ENCODE data around the gene IL17RC.
A peak's percentile ranks its signal among the peaks of the same experiment; 100 is the strongest.

The IL17RC gene

DNA sequence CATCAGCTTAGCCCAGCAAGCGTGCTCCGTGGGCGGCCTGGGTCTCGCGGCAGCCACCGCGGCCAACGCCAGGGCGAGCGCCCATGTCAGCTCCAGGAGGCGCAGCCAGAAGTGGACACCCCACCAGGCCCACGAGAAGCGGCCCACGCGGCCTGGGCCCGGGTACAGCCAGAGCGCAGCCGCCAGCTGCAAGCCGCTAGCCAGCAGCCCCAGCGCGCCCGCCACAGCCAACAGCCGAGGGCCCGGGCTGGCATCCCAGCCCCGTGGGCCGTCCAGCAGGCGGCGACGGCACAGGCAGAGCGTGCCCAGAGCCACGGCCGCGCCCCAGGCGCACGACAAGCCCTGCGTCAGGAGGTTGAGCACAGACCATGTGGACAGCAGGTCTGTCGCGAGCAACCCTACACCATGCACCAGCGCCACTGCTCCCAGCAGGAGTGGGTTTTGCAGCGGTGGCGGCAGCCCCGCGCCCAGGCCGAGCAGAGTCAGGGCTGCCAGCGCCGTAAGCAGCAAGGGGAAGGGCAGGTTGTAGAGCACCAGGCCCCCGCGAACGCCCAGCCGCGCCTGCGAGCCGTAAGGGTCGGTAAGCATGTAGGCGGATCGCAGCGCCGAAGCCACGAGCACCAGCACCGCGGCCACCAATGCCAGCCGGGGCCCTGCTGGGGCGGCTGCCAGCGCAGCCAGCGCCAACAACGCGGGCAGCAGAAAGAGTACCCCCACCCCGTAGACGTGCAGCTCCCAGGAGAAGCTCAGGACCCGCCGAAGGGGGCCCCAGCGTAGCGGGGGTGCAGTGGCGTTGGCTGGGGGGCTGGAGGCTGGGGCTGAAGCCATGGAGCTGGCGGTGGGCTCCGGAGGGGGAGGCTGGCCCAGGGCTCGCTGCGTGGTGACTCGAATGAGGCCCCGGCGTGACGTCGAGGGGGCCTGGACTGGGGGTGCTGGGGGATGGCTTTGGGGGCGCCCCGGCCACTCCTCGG lies 30.4 kb downstream of the IL17RC start:
- peak; percentile 78 for DNase-seq

DNA sequence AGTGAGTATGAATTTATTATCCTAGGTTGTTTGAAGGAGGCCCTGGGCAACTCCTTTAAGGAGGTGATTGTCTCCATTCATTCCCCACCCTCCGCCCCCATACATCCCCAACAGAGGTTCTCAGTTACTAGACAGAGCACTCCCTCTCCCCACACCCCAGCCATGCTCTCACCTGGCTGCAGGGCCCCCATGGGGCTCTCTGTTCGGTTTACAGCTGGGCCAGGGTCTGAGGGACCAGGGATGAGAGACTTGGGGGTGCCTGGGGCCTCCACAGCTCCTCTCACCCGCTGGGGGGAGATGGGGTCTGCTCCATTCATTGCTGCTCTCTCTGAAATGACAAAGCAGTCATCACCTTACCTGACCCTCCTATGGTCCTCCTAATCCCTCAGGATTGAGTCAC lies 31.7 kb downstream of the IL17RC start:
- DNase-seq: no peak

DNA sequence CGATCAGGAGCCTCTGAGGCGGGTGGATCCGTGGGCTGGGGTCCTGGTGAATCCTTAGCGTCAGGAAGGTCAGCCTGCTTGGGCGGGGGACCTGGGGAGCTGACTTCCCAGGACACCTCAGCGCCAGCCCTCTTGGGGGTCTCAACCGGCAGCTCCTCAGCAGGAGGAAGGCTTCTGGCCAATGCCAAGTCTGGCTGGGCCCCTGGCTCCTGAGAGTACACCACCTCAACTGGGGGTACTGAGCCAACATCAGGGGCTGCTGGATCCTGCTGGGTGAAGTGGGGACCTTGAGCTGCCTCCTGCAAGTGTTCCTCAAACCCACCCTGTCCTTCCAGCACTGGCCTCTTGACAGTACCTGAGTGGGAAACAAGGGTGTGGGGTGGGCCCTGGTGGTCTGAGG lies 32.2 kb downstream of the IL17RC start:
- DNase-seq: no peak

DNA sequence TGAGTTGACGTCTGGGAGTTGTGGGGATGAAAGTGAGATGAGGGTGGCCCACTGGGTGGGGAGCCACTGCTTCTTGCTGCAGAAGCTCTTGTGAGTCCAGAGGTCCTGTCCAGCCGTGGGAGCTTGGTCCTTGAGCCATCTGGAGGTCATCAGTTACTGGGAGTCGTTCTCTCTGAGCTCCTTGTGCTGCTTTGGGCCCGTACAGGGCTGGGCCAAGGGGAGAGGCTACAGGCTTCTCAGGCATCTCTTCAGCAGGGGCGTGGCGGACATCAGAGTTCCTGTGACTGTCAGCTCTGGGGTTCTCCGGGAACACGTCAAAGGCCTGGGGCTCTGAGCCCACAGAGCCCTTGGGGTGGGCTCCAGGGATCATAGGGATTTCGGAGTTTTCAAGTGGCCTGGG lies 32.7 kb downstream of the IL17RC start:
- DNase-seq: no peak

DNA sequence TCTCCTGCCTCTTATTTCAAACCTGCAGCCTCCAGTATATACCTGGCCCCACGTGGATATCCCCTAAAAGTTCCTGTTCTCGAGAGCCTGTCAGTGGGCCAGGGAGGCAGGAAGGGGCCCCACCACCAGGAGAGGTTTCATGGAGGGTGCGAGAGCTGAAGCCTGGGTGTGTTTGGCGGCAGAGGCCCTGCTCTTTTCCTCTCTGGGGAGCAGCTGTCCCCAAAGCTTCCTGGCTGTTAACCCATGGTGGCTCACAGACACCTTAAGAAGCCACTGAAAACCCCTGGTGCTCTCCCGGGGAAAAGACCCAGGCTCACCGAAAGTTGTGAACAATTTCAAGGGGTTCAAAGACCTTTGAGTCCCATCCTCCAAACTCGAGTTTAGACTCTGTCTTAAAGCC lies 34.2 kb downstream of the IL17RC start:
- DNase-seq: no peak

DNA sequence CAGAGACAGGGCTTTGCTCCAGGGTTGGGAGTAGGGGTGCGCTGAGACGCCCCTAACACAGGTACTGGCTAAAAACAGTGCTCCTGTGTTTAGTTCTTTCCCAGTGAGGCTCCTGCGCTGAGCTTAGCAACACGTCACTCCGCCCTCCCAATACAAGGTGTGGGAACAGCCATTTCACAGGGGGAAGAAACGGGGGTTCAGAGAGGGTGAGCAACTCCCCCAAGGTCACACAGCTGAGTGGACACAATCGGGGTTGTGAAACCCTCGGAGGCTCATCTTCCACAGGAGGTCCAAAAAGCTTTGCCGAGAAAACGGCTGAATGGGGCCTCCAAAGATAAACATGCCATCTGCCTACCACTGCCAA lies 34.7 kb downstream of the IL17RC start:
- no peak for DNase-seq

DNA sequence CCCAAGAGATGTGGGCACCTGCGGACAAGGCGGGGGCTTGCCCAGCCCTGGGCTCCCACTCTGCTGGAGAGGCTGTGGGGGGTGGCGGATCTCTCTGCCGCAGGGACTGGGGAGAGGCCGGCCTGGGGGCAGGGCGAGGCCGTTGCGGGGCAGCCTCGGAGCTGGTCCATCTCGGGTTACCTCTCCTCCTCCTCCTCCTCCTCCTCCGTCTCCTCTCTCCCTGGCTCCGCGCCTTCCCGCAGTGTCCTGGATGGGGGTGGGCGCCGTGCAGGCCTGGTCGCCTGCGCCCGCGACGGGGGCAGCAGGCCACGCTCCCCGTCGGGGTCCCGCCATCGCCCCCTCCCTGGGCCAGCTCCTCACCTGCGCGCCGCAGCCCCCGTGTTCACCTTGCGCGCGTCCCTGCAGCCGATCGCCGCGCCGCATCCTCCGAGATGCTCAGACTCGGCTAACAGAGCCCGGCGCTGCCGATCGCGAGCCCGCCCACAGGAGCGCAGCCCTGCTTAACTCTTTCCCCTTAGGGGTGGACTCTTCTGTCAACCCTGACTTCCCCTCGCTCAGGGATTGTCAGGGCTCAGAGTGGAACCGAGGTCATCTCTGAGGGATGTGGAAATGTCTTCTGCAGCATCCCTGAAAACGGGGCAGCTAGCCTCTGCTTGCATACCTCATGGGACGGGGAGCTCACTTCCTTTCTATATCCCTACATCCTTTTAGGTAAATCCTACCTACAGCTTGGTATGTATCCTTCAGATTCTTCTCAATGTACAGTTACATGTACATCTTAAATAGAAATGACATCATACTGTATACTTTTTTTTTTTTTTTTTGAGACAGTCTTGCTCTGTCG lies 35.3 kb downstream of the IL17RC start, which contains the start of gene PRRT3:
TSS of gene PRRT3 (minus strand) at position 447 of the 844 bp plus-strand sequence. CDS start 2,293 bp downstream, outside the sequence.
- peak; percentile 19 for DNase-seq

DNA sequence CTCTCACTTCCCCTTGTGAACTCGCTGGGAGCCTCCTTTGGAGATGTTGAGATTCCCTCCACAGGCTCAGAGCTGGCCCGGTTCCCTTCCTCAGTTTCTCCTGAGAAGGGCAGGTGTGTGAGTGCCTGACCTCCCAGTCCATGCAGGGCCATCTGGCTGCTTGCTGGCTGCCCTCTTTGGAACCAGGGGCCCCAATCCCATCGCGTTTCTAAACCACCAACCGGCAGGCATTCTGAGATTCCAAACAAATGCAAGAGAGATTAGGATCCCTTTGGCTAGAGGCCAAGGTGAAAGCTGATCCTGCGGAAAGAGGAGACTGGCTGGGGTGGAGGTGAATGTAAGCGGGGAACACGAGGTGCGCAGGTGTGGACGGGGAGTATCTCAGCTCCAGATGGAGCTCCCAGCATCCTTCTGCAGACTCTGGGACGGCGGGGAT lies 38.2 kb downstream of the IL17RC start:
- DNase-seq: no peak

DNA sequence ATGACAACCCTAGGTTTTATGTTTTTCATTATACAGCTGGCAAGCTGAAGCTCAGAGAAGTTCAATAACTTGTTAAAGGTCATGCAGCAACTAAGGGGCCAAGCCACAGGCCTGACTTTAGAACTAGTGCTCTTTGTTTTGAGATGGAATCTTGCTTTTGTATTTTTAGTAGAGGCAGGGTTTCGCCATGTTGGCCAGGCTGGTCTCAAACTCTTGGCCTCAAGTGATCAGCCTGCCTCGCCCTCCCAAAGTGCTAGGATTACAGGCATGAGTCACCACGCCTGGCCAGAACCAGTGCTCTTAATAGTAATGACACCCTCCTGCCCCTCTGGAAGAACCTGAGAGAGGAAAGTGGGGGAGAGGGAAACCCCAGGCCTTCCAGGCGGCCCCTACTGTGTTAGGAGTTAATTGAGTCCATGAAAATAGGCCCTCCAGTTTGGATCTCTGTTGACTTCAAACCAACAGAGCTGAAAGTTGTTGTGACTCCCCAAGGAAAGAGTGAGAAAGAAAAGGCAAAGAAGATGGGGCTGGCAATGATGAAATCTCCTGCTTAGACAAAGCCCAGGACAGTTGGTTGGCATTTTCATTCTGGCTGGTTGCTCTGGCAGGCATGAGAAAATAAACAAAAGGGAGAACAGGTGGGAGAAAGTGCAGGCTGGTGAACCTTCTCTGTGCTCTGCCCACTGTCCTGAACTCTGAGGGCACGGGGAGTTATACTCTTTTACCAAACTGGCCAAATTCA lies 38.9 kb downstream of the IL17RC start:
- no peak for DNase-seq

DNA sequence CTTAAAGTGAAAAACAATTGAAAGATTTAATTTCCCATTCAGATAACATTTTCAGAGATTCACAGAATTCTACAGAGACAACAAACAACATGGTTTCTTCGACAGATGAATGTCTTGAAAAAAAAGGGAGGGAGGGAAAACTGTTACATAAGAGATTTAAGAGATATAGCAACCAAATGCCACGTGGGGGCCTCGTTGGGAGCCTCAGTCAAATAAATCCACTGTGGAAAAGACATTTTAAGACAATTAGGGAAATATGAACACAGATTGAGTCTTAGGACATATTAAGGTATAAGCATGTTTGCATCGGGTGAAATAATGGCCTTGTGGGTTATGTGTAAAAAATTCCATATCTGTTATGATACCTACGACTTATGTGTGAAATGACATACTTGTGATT lies 40.3 kb downstream of the IL17RC start:
- no peak for DNase-seq

DNA sequence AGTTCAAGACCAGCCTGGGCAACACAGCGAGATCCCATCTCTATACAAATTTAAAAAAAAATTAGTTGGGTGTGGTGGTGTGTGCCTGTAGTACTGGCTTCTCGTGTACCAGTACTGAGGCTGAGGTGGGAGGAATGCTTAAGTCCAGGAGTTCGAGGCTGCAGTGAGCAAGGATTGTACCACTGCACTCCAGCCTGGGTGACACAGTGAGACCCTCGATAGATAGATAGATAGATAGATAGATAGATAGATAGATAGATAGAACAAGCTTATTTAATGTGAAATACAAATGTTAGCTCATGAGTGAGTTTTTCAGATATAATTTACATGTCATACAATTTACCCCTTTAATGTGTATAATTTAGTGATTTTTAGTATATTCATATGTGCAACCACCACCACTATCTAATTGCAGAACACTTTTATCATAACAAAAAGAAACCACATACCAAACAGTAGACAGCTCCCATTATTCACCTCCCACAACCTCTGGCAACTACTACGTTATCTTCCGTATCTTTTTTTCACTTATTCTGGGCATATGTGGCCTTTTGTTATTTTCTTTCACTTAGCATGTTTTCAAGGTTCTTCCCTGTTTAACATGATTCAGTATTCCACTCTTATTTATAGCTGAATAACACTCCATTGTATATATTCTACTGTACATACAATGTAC lies 48.4 kb downstream of the IL17RC start:
- no peak for DNase-seq

DNA sequence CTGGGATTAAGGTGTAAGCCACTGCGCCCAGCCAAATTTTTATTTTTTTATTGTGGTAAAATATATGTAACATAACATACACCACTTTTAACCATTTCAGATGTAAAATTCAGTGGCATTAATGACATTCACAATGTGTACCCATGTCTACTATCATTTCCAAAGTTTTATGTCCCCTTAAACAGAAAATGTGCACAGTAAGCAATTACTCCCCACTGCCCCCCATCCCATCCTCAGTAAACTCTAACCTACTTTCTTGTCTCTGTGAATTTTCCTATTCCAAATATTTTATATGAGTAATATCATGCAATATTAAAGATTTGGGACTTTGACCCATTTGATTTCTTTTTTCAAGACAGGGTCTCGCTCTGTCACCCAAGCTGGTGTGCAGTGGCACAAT lies 49.9 kb downstream of the IL17RC start:
- no peak for DNase-seq

DNA sequence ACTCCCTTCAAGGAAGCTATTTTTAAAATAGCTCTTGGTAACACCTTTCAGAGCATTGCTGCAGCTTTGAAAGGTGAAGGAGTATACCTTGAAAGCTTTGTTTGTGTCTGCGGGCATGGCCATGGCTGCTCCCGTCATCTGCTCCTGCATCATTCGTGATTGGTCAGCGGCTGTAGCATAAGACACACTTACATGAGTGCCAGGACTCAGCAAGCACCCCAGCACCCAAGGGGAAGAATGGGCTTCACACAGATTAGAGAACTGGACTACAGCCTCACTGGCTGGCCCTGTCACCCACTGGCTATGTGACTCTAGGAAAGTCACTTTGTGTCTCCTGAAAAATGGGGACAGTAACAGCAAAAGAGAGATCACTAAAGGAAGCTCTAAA lies 52.7 kb downstream of the IL17RC start:
- DNase-seq: no peak

DNA sequence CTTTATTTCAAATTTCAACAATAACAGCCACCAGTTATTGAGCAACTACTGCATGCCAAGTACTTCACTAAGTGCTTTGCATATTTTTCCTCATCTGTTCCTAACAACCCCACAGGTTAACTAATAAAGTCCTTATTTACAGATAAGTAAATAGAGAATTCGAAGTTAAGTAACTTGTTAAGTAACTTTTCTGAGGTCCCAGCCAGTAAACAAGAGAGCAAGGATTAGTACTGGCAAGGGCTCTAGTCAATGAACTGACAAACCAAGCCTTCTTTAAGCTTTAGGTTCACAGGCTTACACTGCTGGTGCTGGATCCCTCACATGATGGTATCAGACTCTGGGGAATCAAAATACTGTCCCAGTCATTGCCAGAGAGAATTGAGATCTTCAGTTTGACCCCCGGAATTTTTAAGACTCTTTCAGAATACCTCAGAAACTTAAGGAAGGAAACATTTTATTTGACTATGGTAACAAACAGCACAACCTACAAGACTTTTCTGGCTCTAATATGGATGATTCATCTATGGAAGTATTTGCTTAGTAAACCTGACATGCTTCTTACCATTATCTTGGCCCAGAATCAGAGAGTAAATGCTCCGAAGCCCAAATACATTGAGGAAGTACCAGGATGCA lies 53.2 kb downstream of the IL17RC start:
- no peak for DNase-seq

DNA sequence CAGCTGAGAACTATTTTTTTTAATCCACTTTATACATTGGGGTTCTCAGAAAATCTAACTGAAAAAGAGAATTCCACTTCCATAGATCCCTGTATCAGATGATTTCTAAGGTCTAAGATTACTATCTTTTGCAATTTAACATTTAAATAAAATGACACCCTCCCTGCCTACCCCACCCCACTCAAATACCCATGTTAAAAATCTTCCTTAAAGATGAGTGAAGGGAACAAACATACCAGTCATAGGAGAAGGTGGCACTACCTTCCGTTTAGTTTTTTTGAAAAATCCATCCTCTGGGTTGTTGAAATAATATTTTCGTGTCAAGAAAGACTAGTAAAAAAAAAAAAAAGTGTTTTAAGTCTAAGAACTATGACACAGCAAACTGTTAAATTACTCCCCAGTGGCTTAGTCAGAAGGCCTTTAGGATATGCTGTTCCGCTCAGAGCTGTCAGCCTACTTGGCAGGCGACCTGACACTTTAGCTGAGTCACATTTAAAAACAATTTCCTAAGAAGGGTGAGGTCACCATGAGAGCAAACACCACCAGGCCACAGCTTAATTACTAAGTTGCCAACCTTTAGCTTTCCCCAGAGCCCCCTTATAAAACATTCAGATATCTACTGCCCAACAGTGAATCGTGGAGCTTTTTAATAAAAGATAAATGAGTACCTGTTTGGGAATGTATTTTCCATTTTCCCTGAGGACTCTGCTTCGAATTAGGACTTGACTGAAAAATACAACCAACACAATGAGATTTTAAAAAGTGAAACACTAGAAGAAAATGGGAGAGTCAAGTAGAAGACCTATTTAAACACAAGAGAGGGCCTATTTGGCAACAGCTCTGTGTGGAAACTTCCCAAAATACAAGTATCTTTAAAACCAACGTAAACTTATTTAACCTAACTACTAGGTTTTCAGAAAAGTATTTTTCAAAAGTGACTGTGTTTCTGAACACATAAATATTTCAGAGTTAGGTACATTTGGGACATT lies 60.1 kb downstream of the IL17RC start:
- DNase-seq: peak; percentile 57

DNA sequence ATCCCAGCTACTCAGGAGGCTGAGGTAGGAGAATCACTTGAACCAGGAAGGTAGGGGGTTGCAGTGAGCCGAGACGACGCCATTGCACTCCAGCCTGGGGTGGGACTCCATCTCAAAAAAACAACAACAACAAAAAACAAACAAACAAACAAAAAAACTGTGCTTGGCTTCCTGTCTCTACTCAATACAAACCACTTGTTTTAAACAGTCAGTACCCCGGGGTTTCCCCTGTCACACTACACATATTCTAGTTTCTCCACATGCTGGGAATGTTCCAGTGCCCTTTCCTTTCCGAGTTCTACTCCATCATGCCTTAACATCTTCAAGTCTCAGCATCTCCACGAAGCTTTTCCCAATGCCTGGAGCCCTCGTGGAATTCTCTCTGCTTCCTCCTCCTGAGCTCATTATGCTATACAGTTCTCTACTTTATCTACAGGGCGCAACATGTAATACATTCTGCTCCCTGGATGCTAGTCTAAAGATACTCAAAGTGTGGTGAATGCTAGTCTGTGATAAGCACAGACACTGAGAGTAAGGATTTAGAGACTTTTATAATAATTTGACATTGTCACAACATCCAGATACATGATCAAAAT lies 61.9 kb downstream of the IL17RC start:
- no peak for DNase-seq

DNA sequence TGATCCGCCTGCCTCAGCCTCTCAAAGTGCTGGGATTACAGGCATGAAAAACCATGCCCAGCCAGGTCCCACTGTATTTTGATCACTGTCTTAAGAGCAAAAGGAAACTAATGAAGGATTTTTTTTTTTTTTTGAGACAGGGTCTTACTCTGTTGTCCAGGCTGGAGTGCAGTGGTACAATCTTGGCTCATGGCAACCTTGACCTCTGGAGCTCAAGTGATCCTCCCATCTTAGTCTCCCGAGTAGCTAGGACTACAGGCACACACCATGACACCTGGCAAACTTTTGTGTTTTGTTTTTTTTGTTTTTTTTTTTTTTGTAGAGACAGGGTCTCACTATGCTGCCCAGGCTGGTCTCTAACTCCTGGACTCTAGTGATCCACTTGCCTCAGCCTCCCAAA lies 63.4 kb downstream of the IL17RC start:
- DNase-seq: no peak
